Smooth muscle cell (in vitro differentiated cells): ENCODE data around the gene SMPD4. TPM values are rescaled to one million over a fixed set of nuclear protein-coding genes. Genes with fewer than 3 reads are reported as not detected.
"Not testable (repeated sequence)": the region's sequence is repeated elsewhere in the genome, so short reads cannot be mapped to it uniquely, and the experiment has no call there.

Experiments
- DNase-seq: peaks from one replicate; lab custom pipeline; 2025; ENCODE audit not compliant: unreplicated experiment; lab: John Stamatoyannopoulos, UW
- H2AFZ ChIP-seq: fragments of 200-600 bp; sonication (generic); 2 replicates; pipeline ENCODE4 v1.6.0; 2016; ENCODE audit warnings: antibody characterized with exemption, low read depth, mild to moderate bottlenecking
- H3F3A ChIP-seq: fragments of 200-600 bp; sonication (generic); 2 replicates; pipeline ENCODE4 v1.6.0; 2017; ENCODE audit warnings: antibody characterized with exemption, low read depth
- H3K27ac ChIP-seq: fragments of 200-600 bp; sonication (generic); 2 replicates; pipeline ENCODE4 v1.5.1; 2016; ENCODE audit warnings: low read depth, mild to moderate bottlenecking
- H3K27me3 ChIP-seq: fragments of 200-600 bp; sonication (generic); 2 replicates; pipeline ENCODE4 v1.6.1; 2016; ENCODE audit warnings: low read depth, mild to moderate bottlenecking
- H3K36me3 ChIP-seq: fragments of 200-600 bp; sonication (generic); 2 replicates; pipeline ENCODE4 v1.5.1; 2016; ENCODE audit warnings: low read depth
- H3K4me1 ChIP-seq: fragments of 200-600 bp; sonication (generic); 2 replicates; pipeline ENCODE4 v1.5.1; 2016; ENCODE audit warnings: low read depth
- H3K4me2 ChIP-seq: fragments of 200-600 bp; sonication (generic); 2 replicates; pipeline ENCODE4 v1.6.0; 2016; ENCODE audit warnings: mild to moderate bottlenecking
- H3K4me3 ChIP-seq: fragments of 200-600 bp; sonication (generic); 2 replicates; pipeline ENCODE4 v1.5.1; 2016; ENCODE audit warnings: mild to moderate bottlenecking
- H3K79me2 ChIP-seq: fragments of 200-600 bp; sonication (generic); 2 replicates; pipeline ENCODE4 v1.6.0; 2016; ENCODE audit warnings: low read depth, mild to moderate bottlenecking
- H3K9ac ChIP-seq: fragments of 200-600 bp; sonication (generic); 2 replicates; pipeline ENCODE4 v1.6.0; 2016; ENCODE audit warnings: low read depth
- H3K9me3 ChIP-seq: fragments of 200-600 bp; sonication (generic); replicated peaks from 2 replicates; pipeline ENCODE4 v1.5.1; 2016; ENCODE audit warnings: low read depth
- H4K20me1 ChIP-seq: fragments of 200-600 bp; sonication (generic); 2 replicates; pipeline ENCODE4 v1.6.0; 2016; ENCODE audit warnings: low read depth
- CTCF ChIP-seq: fragments of 200-600 bp; sonication (generic); IDR thresholded peaks from 2 replicates; pipeline ENCODE4 v1.5.1; 2017; ENCODE audit warnings: borderline replicate concordance, mild to moderate bottlenecking, antibody characterized with exemption; ENCODE audit not compliant: insufficient read depth, poor library complexity, severe bottlenecking
- WGBS: methylation state at CpG from one replicate; pipeline ENCODE4 v1.1.7; 2016; ENCODE audit warnings: low lambda C conversion rate; 5-methylcytosine and 5-hydroxymethylcytosine counted together
- polyA plus RNA-seq: library from polyadenylated mRNA; unstranded; fragments of >200 nt; fragmentation: Nextera tagmentation; extraction: Ambion mirVana; gene quantifications from 2 replicates; pipeline ENCODE4 v1.2.1, GENCODE V29; 2016
- total RNA-seq: library from RNA; depleted of rRNA; stranded (reverse); fragments of >200 nt; gene quantifications from 2 replicates; pipeline ENCODE4 v1.2.3, GENCODE V29; 2014

SMPD4 gene
- total and polyA plus RNA-seq, 2 experiments from 2014 or later: 29.8 to 53.6 TPM

GRCh38 chr2:130219147-130219546 is 37.7 kb upstream of the SMPD4 start:
- not testable (repeated sequence) for H3F3A ChIP-seq, DNase-seq, H3K4me3 ChIP-seq, H3K27ac ChIP-seq, H3K4me2 ChIP-seq, H2AFZ ChIP-seq, H4K20me1 ChIP-seq, H3K36me3 ChIP-seq, H3K4me1 ChIP-seq, H3K9me3 ChIP-seq, H3K79me2 ChIP-seq, H3K9ac ChIP-seq
- WGBS: 90% methylated on average over 2 of the region's 2 CpGs
- peaks cover 15% of the 10 kb centered on the region for H3K27me3 ChIP-seq

GRCh38 chr2:130207051-130207450 is 25.6 kb upstream of the SMPD4 start:
- not testable (repeated sequence) for H3K79me2 ChIP-seq, H3K4me2 ChIP-seq, H3F3A ChIP-seq, H3K9me3 ChIP-seq, H3K4me3 ChIP-seq, H3K4me1 ChIP-seq, H2AFZ ChIP-seq, H4K20me1 ChIP-seq, H3K27ac ChIP-seq, DNase-seq, H3K36me3 ChIP-seq, H3K9ac ChIP-seq
- WGBS: 94% methylated on average over 12 of the region's 13 CpGs
- H3K27me3 ChIP-seq: peaks cover 16% of the 10 kb centered on the region

- H3K4me1 ChIP-seq, H3K9ac ChIP-seq, H3K79me2 ChIP-seq, H3K9me3 ChIP-seq, H3K4me2 ChIP-seq, H2AFZ ChIP-seq, H3K4me3 ChIP-seq, H3K27me3 ChIP-seq, H3F3A ChIP-seq, H4K20me1 ChIP-seq, H3K27ac ChIP-seq, H3K36me3 ChIP-seq, DNase-seq: not testable (repeated sequence)
- 76% methylated on average over 2 of the region's 3 CpGs for WGBS
These were observed 21.7 kb upstream of the SMPD4 start for GRCh38 chr2:130203150-130203549.

- H3K9ac ChIP-seq, H2AFZ ChIP-seq, H3K9me3 ChIP-seq, DNase-seq, H3K4me1 ChIP-seq, H3K36me3 ChIP-seq, H3K4me2 ChIP-seq, H3K27me3 ChIP-seq, H3K79me2 ChIP-seq, H3F3A ChIP-seq, H3K27ac ChIP-seq, H4K20me1 ChIP-seq, H3K4me3 ChIP-seq: not testable (repeated sequence)
- WGBS: 57% methylated on average over 4 of the region's 7 CpGs
These were observed 21.1 kb upstream of the SMPD4 start for GRCh38 chr2:130202518-130202917.

GRCh38 chr2:130198343-130198742 is 16.9 kb upstream of the SMPD4 start, which contains the start of gene TUBA3E:
Gene TUBA3E (minus strand): TSS chr2:130198439. CDS start chr2:130198360, 79 bp downstream.
- Histone ChIP-seq H3K9me3 (no peaks in the 10 kb centered on the region), H3K4me3 (no peak within 1 kb of the TSS), H3K9ac (no peak within 1 kb of the TSS), H3K27me3 (no peaks in the 10 kb centered on the region), H3K79me2 (no peaks in the 10 kb centered on the region), H3K27ac (no peak within 1 kb of the TSS), H3F3A (no peaks in the 10 kb centered on the region), H4K20me1 (no peaks in the 10 kb centered on the region), H3K36me3 (no peaks in the 10 kb centered on the region), H3K4me1 (no peaks in the 10 kb centered on the region), H3K4me2 (no peak within 1 kb of the TSS), H2AFZ (no peak within 1 kb of the TSS)
- no peak for TF ChIP-seq CTCF
- DNase-seq: no peak
- WGBS: 95% methylated on average over 26 of the region's 26 CpGs

- not testable (repeated sequence) for H3K36me3 ChIP-seq, H3K9ac ChIP-seq, H2AFZ ChIP-seq, DNase-seq, H3F3A ChIP-seq, H3K4me2 ChIP-seq, H3K27ac ChIP-seq, H3K4me3 ChIP-seq, H3K79me2 ChIP-seq, H3K4me1 ChIP-seq, H4K20me1 ChIP-seq, H3K27me3 ChIP-seq, H3K9me3 ChIP-seq
- 89% methylated on average over 7 of the region's 13 CpGs for WGBS
These were observed 14.7 kb upstream of the SMPD4 start for GRCh38 chr2:130196052-130196451.

GRCh38 chr2:130195089-130195635 is 13.8 kb upstream of the SMPD4 start:
- WGBS: 88% methylated on average over 9 of the region's 9 CpGs

GRCh38 chr2:130193824-130194223 is 12.4 kb upstream of the SMPD4 start:
- not testable (repeated sequence) for H3K9ac ChIP-seq, H3K4me3 ChIP-seq

More at GRCh38 chr2:130195089-130195635, 13.8 kb upstream of the SMPD4 start:
- H3K9ac ChIP-seq, H3K4me3 ChIP-seq, DNase-seq, H3K9me3 ChIP-seq, H3K36me3 ChIP-seq, H3K27ac ChIP-seq, H3K79me2 ChIP-seq, H2AFZ ChIP-seq, H4K20me1 ChIP-seq, H3K27me3 ChIP-seq, H3K4me1 ChIP-seq, H3K4me2 ChIP-seq, H3F3A ChIP-seq: not testable (repeated sequence)

More at GRCh38 chr2:130193824-130194223, 12.4 kb upstream of the SMPD4 start:
- WGBS: 89% methylated on average over 22 of the region's 22 CpGs
- H3K79me2 ChIP-seq, H3F3A ChIP-seq, H3K4me2 ChIP-seq, H3K36me3 ChIP-seq, H3K27ac ChIP-seq, H3K4me1 ChIP-seq, H4K20me1 ChIP-seq, H2AFZ ChIP-seq, H3K9me3 ChIP-seq, DNase-seq, H3K27me3 ChIP-seq: not testable (repeated sequence)
